ENCODE measurements around the gene MR1. TPM values are rescaled to one million over a fixed set of nuclear protein-coding genes. Genes with fewer than 3 reads are reported as not detected.

MR1 gene
- total and polyA plus RNA-seq, 2 donors (not counting 1 experiment from before 2014, with no cell fraction given) = 41.6 to 42.1 TPM

GRCh38 chr1:181095260-181095659, 61.5 kb downstream of the MR1 start:
- no peaks in the 10 kb centered on the region for H3K9me3 ChIP-seq (ENCODE audit: control insufficient read depth, insufficient read depth, low read depth, low read length)
- H3K4me2 ChIP-seq (ENCODE audit: extremely low read depth, insufficient read depth, low read length) = peak overlapping the region; percentile 76
- H3K36me3 ChIP-seq (ENCODE audit: control insufficient read depth, insufficient read depth, low read length) = peaks cover 5% of the 10 kb centered on the region
- no peak overlapping the region for H3K9ac ChIP-seq (ENCODE audit: insufficient read depth, low read length)
- no peak for DNase-seq (ENCODE audit: low read depth in 2 of 2)
- H3K79me2 ChIP-seq (ENCODE audit: control insufficient read depth, insufficient read depth, low read length) = peaks cover 36% of the 10 kb centered on the region
- H3K4me1 ChIP-seq (ENCODE audit: control insufficient read depth, extremely low read depth, insufficient read depth, low read length) = peaks cover 52% of the 10 kb centered on the region
- TF ChIP-seq CTCF (conservative IDR thresholded peaks at IDR 0.05 in 1 of 2, IDR thresholded peaks at IDR 0.05 in 1 of 2; ENCODE audit: low read depth in 1 of 2, low read length in 2 of 2) = no peak
- no peak for TF ChIP-seq EZH2 (IDR thresholded peaks at IDR 0.05; ENCODE audit: low read length, missing control alignments)
- H3K27me3 ChIP-seq (ENCODE audit: control insufficient read depth, insufficient read depth, low read length) = no peaks in the 10 kb centered on the region
- H3K27ac ChIP-seq (ENCODE audit: insufficient read depth, low read length) = peak overlapping the region; percentile 86
- no peak overlapping the region for H2AFZ ChIP-seq (ENCODE audit: low read length)
- H3K4me3 ChIP-seq (replicated peaks in 1 of 4; ENCODE audit: control extremely low read depth in 1 of 4, insufficient read depth in 1 of 4, low read depth in 3 of 4, low read length in 4 of 4) = no peak overlapping the region
- H4K20me1 ChIP-seq (ENCODE audit: control insufficient read depth, extremely low read depth, insufficient read depth, low read length) = peaks cover 3% of the 10 kb centered on the region

DNA sequence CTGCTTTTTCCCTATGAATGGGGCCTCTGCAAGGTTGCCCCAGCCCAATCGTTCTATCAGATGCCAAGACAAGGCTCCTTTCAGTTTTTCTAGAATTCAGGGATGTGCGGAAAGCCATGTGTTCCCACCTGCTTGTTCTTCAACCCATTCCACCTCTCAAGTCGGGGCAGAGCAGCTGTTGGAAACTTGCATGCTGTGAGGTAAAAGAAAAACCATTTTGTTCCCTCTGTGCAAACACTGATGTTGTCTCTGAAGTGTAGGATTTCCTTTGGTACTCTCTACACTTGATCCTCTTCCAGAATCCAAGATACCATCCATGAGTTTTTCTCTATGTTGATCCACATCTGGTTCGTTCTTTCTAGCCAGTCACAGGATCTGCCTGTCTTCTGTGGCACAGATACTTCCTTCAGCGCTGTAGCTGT, 62.0 kb downstream of the MR1 start:
- no peaks in the 10 kb centered on the region for H3K9me3 ChIP-seq (ENCODE audit: control insufficient read depth, insufficient read depth, low read depth, low read length)
- H2AFZ ChIP-seq (ENCODE audit: low read length) = no peak overlapping the region
- H3K79me2 ChIP-seq (ENCODE audit: control insufficient read depth, insufficient read depth, low read length) = peaks cover 31% of the 10 kb centered on the region
- peaks cover 3% of the 10 kb centered on the region for H4K20me1 ChIP-seq (ENCODE audit: control insufficient read depth, extremely low read depth, insufficient read depth, low read length)
- no peak for TF ChIP-seq CTCF (conservative IDR thresholded peaks at IDR 0.05 in 1 of 2, IDR thresholded peaks at IDR 0.05 in 1 of 2; ENCODE audit: low read depth in 1 of 2, low read length in 2 of 2)
- TF ChIP-seq EZH2 (IDR thresholded peaks at IDR 0.05; ENCODE audit: low read length, missing control alignments) = no peak
- peak overlapping the region; percentile 76 for H3K4me2 ChIP-seq (ENCODE audit: extremely low read depth, insufficient read depth, low read length)
- H3K9ac ChIP-seq (ENCODE audit: insufficient read depth, low read length) = peak overlapping the region; percentile 41
- H3K27ac ChIP-seq (ENCODE audit: insufficient read depth, low read length) = peak overlapping the region; percentile 86
- H3K36me3 ChIP-seq (ENCODE audit: control insufficient read depth, insufficient read depth, low read length) = peaks cover 5% of the 10 kb centered on the region
- peak overlapping the region in 2 of 4 experiments; percentile 0 to 33 for H3K4me3 ChIP-seq (replicated peaks in 1 of 4; ENCODE audit: control extremely low read depth in 1 of 4, insufficient read depth in 1 of 4, low read depth in 3 of 4, low read length in 4 of 4)
- DNase-seq (ENCODE audit: low read depth in 2 of 2) = no peak
- no peaks in the 10 kb centered on the region for H3K27me3 ChIP-seq (ENCODE audit: control insufficient read depth, insufficient read depth, low read length)
- H3K4me1 ChIP-seq (ENCODE audit: control insufficient read depth, extremely low read depth, insufficient read depth, low read length) = peaks cover 58% of the 10 kb centered on the region

DNA sequence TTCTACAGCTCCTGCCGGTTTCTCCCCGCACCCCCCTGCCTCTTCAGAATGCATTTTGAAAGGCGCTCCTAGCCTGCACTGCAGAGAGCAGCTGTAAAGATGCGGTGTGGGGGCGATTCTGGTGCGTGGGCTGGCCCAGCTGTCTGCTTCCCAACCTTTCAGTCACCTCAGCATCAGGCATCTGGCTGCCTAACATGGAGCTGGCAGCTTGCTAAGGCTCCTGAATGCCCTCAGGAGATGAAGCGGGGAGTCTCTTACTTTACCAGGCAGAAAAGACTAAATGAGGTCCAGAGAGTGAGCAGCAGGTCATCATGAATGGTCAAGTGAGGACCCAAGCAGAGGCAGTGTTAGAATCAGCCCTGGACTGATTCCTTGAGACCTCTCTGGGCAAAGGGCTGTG, 63.5 kb downstream of the MR1 start:
- Histone ChIP-seq H3K27me3 (ENCODE audit: control insufficient read depth, insufficient read depth, low read length) (no peaks in the 10 kb centered on the region), H4K20me1 (ENCODE audit: control insufficient read depth, extremely low read depth, insufficient read depth, low read length) (no peaks in the 10 kb centered on the region), H3K4me2 (ENCODE audit: extremely low read depth, insufficient read depth, low read length) (peak overlapping the region; percentile 68), H3K4me3 (replicated peaks in 1 of 4; ENCODE audit: control extremely low read depth in 1 of 4, insufficient read depth in 1 of 4, low read depth in 3 of 4, low read length in 4 of 4) (no peak overlapping the region), H3K4me1 (ENCODE audit: control insufficient read depth, extremely low read depth, insufficient read depth, low read length) (peaks cover 71% of the 10 kb centered on the region), H3K79me2 (ENCODE audit: control insufficient read depth, insufficient read depth, low read length) (peaks cover 17% of the 10 kb centered on the region), H2AFZ (ENCODE audit: low read length) (no peak overlapping the region), H3K9me3 (ENCODE audit: control insufficient read depth, insufficient read depth, low read depth, low read length) (no peaks in the 10 kb centered on the region), H3K27ac (ENCODE audit: insufficient read depth, low read length) (peak overlapping the region; percentile 86), H3K9ac (ENCODE audit: insufficient read depth, low read length) (no peak overlapping the region), H3K36me3 (ENCODE audit: control insufficient read depth, insufficient read depth, low read length) (peaks cover 3% of the 10 kb centered on the region)
- TF ChIP-seq CTCF (conservative IDR thresholded peaks at IDR 0.05 in 1 of 2, IDR thresholded peaks at IDR 0.05 in 1 of 2; ENCODE audit: low read depth in 1 of 2, low read length in 2 of 2) (no peak), EZH2 (IDR thresholded peaks at IDR 0.05; ENCODE audit: low read length, missing control alignments) (no peak)
- peak in 1 of 2 donors; percentile 56 for DNase-seq (ENCODE audit: low read depth in 2 of 2)
